ENCODE measurements around the gene JAG1.

- TF ChIP-seq POLR2AphosphoS5 (IDR thresholded peaks at IDR 0.05) (no peak), CTCF (IDR thresholded peaks at IDR 0.05) (no peak), POLR2A (IDR thresholded peaks at IDR 0.05) (no peak), EP300 (IDR thresholded peaks at IDR 0.05) (no peak)
These were observed 5.0 kb downstream of the JAG1 start for GRCh38 chr20:10668677-10669368.

All from suprapubic skin (tissue), 4 donors.